Esophagus squamous epithelium (tissue), 4 donors: Measurements from ENCODE around the gene PLEKHS1.

Experiments
- POLR2A ChIP-seq, 4 donors: fragments of 450-650 bp; IDR thresholded peaks; one replicate each; pipeline ENCODE4 v1.6.1; 2017; ENCODE audit warnings: antibody characterized with exemption in 4 of 4, mild to moderate bottlenecking in 4 of 4, moderate library complexity in 3 of 4
- TF ChIP-seq, protein P1 (sequence below), 6 experiments: fragments of 450-650 bp in 4 of 6; fragments of 200-600 bp in 2 of 6; sonication (generic) in 2 of 6; IDR thresholded peaks; one replicate each; pipeline ENCODE4 v1.5.1; 2016 to 2019; ENCODE audit warnings: antibody characterized with exemption in 6 of 6, mild to moderate bottlenecking in 4 of 6, moderate library complexity in 4 of 6

DNA sequence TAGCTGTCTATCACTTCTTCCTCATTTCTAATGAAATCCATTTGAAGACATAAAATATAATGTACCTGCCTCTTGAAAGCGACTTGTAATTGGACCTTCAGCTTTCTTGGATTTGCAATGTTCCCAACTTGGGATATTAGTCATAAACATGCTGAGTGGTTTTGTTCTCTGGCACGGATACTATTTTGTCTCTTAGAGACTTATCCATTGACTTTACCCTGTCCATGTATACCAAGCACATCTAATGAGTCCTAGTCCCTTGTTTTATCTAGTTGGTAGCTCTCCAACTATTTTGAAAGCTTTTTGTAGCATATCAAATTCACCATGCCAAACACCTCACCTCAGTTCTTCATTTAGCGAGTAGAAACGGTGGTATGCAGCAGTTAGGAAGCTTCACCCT, 18.9 kb downstream of the PLEKHS1 start:
- no peak for TF ChIP-seq POLR2A (IDR thresholded peaks at IDR 0.05)
- TF ChIP-seq, protein P1, sequence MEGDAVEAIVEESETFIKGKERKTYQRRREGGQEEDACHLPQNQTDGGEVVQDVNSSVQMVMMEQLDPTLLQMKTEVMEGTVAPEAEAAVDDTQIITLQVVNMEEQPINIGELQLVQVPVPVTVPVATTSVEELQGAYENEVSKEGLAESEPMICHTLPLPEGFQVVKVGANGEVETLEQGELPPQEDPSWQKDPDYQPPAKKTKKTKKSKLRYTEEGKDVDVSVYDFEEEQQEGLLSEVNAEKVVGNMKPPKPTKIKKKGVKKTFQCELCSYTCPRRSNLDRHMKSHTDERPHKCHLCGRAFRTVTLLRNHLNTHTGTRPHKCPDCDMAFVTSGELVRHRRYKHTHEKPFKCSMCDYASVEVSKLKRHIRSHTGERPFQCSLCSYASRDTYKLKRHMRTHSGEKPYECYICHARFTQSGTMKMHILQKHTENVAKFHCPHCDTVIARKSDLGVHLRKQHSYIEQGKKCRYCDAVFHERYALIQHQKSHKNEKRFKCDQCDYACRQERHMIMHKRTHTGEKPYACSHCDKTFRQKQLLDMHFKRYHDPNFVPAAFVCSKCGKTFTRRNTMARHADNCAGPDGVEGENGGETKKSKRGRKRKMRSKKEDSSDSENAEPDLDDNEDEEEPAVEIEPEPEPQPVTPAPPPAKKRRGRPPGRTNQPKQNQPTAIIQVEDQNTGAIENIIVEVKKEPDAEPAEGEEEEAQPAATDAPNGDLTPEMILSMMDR (IDR thresholded peaks at IDR 0.05), result no peak
